AG04450 (cell line): ENCODE measurements around the gene TMEM50B. TPM values are rescaled to one million over a fixed set of nuclear protein-coding genes. Genes with fewer than 3 reads are reported as not detected.

Source experiments
- CTCF ChIA-PET: fragments of 300-600, 350-600 bp; formaldehyde crosslinking; extraction: SDS; loops from one replicate; lab custom pipeline; 2022; ENCODE audit warnings: antibody characterized with exemption, inconsistent platforms; lab: Charles Lee
- POLR2A ChIA-PET: fragments of 350-600 bp; formaldehyde crosslinking; extraction: SDS; loops from one replicate; lab custom pipeline; 2021; ENCODE audit warnings: antibody characterized with exemption, inconsistent platforms; lab: Yijun Ruan, JAX
- DNase-seq: peaks from one replicate; pipeline ENCODE4 v3.0.0-alpha.2; 2011; ENCODE audit warnings: low read depth, low spot score
- H3K27ac ChIP-seq: one replicate; pipeline ENCODE4 v1.5.1; 2012; ENCODE audit warnings: low read depth, low read length, control low read depth
- H3K27me3 ChIP-seq: one replicate; pipeline ENCODE4 v1.6.0; 2012; ENCODE audit warnings: low read length; ENCODE audit not compliant: control insufficient read depth, insufficient read depth
- H3K4me3 ChIP-seq: 2 replicates; pipeline ENCODE4 v1.5.1; 2011; ENCODE audit warnings: mild to moderate bottlenecking, low read depth, low read length, control low read depth
- H3K9me3 ChIP-seq: 2 replicates; pipeline ENCODE4 v1.5.1; 2012; ENCODE audit warnings: low read length; ENCODE audit not compliant: control insufficient read depth, insufficient read depth
- CTCF ChIP-seq: IDR thresholded peaks from 2 replicates; pipeline ENCODE4 v1.5.1; 2011; ENCODE audit warnings: low read depth, low read length, control low read depth, inconsistent platforms
- polyA plus RNA-seq: library from polyadenylated mRNA; depleted of rRNA; stranded (reverse); fragments of >200 nt; gene quantifications from 2 replicates; pipeline ENCODE4 v1.2.3, GENCODE V29; 2011; rRNA removed

Gene TMEM50B
- polyA plus RNA-seq, 1 experiment: 33.8 TPM

- Histone ChIP-seq H3K9me3 (no peaks in the 10 kb centered on the region; the same call in 1 of the 2 replicates), H3K4me3 (peak overlapping the region; percentile 81), H3K27ac (peak overlapping the region; percentile 73), H3K27me3 (no peaks in the 10 kb centered on the region)
- ChIA-PET CTCF (interaction anchor here (0.6 kb wide), 2 partner anchors 44 to 631 kb away, joined by 3 to 8 read pairs; partner anchors contain the start of gene PAXBP1), POLR2A (interaction anchor here (0.5 kb wide), 1 partner anchor 25 kb away, joined by 3 read pairs; no protein-coding TSS in a partner anchor)
- DNase-seq: no peak
- no peak for TF ChIP-seq CTCF
Observed at GRCh38 chr21:33402001-33402979, 77.5 kb downstream of the TMEM50B start.

GRCh38 chr21:33401630-33401992 lies 78.2 kb downstream of the TMEM50B start:
- ChIA-PET POLR2A (interaction anchor here (0.5 kb wide), 1 partner anchor 26 kb away, joined by 3 read pairs; no protein-coding TSS in a partner anchor), CTCF (no interaction called here)
- H3K9me3 ChIP-seq: no peaks in the 10 kb centered on the region; the same call in 1 of the 2 replicates
- TF ChIP-seq CTCF: no peak
- H3K4me3 ChIP-seq: no peak overlapping the region
- DNase-seq: no peak
- H3K27me3 ChIP-seq: no peaks in the 10 kb centered on the region
- H3K27ac ChIP-seq: no peak overlapping the region

Other genes with a start within 250 kb of the TMEM50B start
- gene IL10RB, start 213.6 kb downstream of the TMEM50B start, polyA plus RNA-seq: 42.7 and 46.4 TPM in 2 replicates
- 17.0 and 21.2 TPM in 2 replicates for gene IFNAR1, start 155.0 kb downstream of the TMEM50B start, polyA plus RNA-seq
- 90.8 and 93.4 TPM in 2 replicates for gene IFNGR2, start 76.6 kb downstream of the TMEM50B start, polyA plus RNA-seq
- 1.3 and 1.9 TPM in 2 replicates for gene DNAJC28, start 11.7 kb upstream of the TMEM50B start, polyA plus RNA-seq
- gene GART, start 62.1 kb upstream of the TMEM50B start, polyA plus RNA-seq: 26.1 and 31.4 TPM in 2 replicates
- 103 and 113 TPM in 2 replicates for gene SON, start 63.1 kb upstream of the TMEM50B start, polyA plus RNA-seq
- 15.2 and 20.7 TPM in 2 replicates for gene DONSON, start 108.7 kb upstream of the TMEM50B start, polyA plus RNA-seq
- gene CRYZL1, start 161.8 kb upstream of the TMEM50B start, polyA plus RNA-seq: 43.9 and 58.4 TPM in 2 replicates
- 51.5 and 54.3 TPM in 2 replicates for gene ITSN1, start 162.5 kb upstream of the TMEM50B start, polyA plus RNA-seq